Kidney epithelial cell (primary cell): ENCODE measurements around the gene ANKRD10. TPM values are rescaled to one million over a fixed set of nuclear protein-coding genes. Genes with fewer than 3 reads are reported as not detected.

Experiments
- DNase-seq: peaks from one replicate; pipeline ENCODE4 v3.0.0-alpha.2; 2010; ENCODE audit warnings: low read depth
- H3K27me3 ChIP-seq: 2 replicates; pipeline ENCODE4 v1.6.0; 2011; ENCODE audit warnings: low read length; ENCODE audit not compliant: control insufficient read depth, insufficient read depth
- H3K36me3 ChIP-seq: 2 replicates; pipeline ENCODE4 v1.5.1; 2011; ENCODE audit warnings: low read length; ENCODE audit not compliant: control insufficient read depth, insufficient read depth
- H3K4me3 ChIP-seq: 2 replicates; pipeline ENCODE4 v1.5.1; 2011; ENCODE audit warnings: low read depth, mild to moderate bottlenecking, control low read depth, low read length
- CTCF ChIP-seq: IDR thresholded peaks from 2 replicates; pipeline ENCODE4 v1.5.1; 2011; ENCODE audit warnings: mild to moderate bottlenecking, moderate library complexity, low read length, control low read depth, inconsistent platforms; ENCODE audit not compliant: insufficient read depth, poor library complexity, severe bottlenecking
- total RNA-seq: library from RNA; depleted of rRNA; stranded (reverse); fragments of >200 nt; gene quantifications from 2 replicates; pipeline ENCODE4 v1.2.3, GENCODE V29; 2015

ANKRD10 gene
- total RNA-seq: 72.4 and 81.9 TPM in 2 replicates

- peak; percentile 95 for DNase-seq
- Histone ChIP-seq H3K27me3 (no peaks in the 10 kb centered on the region), H3K36me3 (no peaks in the 10 kb centered on the region), H3K4me3 (peak within 1 kb of the TSS; percentile 100)
- peak; percentile 62 for TF ChIP-seq CTCF
Observed at GRCh38 chr13:110915057-110915873, at the start of gene ANKRD10. Gene ANKRD10, minus strand, starts transcription at chr13:110915069. Its CDS starts 135 bp downstream, at chr13:110914934.

DNA sequence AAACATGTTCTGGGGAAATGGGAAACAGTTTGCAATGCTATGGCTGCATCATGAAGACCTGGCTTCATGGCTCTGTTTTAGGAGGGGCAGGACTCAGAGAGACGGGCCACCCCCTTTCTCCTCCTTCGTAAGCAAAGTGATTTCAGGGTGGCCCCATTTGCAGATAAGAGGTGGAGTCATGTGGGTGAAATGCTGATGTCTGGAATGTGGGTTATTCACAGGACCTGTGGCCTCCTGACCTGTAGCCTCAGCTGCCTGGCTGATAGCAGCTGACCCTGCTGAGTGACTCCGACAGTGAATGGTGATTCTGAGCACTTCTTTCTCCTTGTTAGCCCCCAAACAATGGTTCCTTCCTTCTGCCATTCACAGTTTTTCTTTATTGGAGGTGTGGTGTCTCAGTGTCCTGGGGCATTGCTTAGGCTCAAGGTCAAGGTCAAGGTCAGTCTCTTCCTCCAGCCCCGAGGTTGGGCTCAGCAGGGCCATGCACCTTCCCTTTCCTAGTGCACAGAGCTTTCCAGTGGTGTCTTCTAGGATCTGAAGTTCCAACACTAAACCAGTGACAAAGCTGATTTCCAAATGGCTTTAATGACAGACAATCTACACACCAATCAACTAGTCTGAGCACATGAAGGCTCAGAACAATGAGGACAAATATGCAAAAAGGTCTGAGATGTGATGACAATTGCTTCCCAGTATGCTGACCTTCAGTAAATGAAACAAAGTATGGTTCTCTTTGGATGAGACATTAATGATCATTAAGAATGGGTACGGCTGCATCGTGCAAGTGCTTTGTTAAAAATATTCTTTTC lies 49.6 kb upstream of the ANKRD10 start:
- no peaks in the 10 kb centered on the region for H3K36me3 ChIP-seq
- no peak for TF ChIP-seq CTCF
- H3K27me3 ChIP-seq: no peaks in the 10 kb centered on the region
- DNase-seq: no peak
- H3K4me3 ChIP-seq: no peak overlapping the region

DNA sequence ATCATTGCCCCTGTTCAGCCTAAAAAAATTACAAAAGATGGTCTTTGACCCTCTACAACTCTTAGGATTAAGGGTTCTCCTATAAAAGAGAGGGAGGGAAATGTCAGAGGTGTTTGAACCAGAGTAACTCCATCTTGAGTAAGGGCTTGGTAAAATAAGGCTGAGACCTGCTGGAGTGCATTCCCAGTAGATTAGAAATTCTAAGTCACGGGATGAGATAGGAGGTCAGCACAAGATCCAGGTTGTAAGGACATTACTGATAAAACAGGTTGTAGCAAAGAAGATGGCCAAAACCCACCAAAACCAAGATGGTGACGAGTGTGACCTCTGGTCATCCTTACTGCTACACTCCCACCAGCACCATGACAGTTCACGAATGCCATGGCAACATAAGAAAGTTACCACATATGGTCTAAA lies 48.7 kb upstream of the ANKRD10 start:
- no peak for DNase-seq
- no peaks in the 10 kb centered on the region for H3K27me3 ChIP-seq
- no peaks in the 10 kb centered on the region for H3K36me3 ChIP-seq
- no peak overlapping the region for H3K4me3 ChIP-seq
- no peak for TF ChIP-seq CTCF

GRCh38 chr13:110961959-110962358 lies 47.1 kb upstream of the ANKRD10 start:
- H3K27me3 ChIP-seq: no peaks in the 10 kb centered on the region
- TF ChIP-seq CTCF: no peak
- H3K36me3 ChIP-seq: no peaks in the 10 kb centered on the region
- no peak overlapping the region for H3K4me3 ChIP-seq
- no peak for DNase-seq

DNA sequence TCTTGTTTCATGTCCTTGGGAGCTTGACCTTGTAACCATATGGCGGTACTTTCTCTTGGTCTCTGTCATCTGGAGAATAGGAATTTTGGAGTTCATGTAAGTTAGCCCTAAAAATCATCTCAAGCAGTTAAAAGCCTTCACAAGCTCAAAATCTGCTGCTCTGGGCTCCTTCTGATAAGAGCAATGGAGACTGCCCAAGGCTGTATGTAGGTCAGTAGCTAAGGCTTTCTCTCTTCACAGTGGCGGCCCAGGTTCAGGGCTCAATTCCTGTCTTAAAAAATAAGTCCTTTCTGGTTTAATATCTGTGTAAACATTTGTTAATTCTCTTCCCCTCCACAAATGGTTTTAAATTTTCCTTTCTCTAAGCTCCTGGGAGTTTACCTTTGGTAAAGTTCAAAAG lies 45.3 kb upstream of the ANKRD10 start:
- no peaks in the 10 kb centered on the region for H3K36me3 ChIP-seq
- H3K4me3 ChIP-seq: no peak overlapping the region
- TF ChIP-seq CTCF: no peak

More for the DNA sequence above, 45.3 kb upstream of the ANKRD10 start:
- H3K27me3 ChIP-seq: no peaks in the 10 kb centered on the region
- no peak for DNase-seq
